GM12875 (cell line): ENCODE data around the gene IFT43.

ENCODE experiments used
- H3K4me3 ChIP-seq: one replicate; pipeline ENCODE4 v1.5.1; 2011; ENCODE audit warnings: low read depth, low read length, control low read depth
- TF ChIP-seq, protein P1 (sequence below): IDR thresholded peaks from 2 replicates; pipeline ENCODE4 v1.5.1; 2011; ENCODE audit warnings: low read depth, mild to moderate bottlenecking, control low read depth, inconsistent platforms, low read length, moderate library complexity, borderline replicate concordance; ENCODE audit not compliant: insufficient read depth

IFT43 gene

DNA sequence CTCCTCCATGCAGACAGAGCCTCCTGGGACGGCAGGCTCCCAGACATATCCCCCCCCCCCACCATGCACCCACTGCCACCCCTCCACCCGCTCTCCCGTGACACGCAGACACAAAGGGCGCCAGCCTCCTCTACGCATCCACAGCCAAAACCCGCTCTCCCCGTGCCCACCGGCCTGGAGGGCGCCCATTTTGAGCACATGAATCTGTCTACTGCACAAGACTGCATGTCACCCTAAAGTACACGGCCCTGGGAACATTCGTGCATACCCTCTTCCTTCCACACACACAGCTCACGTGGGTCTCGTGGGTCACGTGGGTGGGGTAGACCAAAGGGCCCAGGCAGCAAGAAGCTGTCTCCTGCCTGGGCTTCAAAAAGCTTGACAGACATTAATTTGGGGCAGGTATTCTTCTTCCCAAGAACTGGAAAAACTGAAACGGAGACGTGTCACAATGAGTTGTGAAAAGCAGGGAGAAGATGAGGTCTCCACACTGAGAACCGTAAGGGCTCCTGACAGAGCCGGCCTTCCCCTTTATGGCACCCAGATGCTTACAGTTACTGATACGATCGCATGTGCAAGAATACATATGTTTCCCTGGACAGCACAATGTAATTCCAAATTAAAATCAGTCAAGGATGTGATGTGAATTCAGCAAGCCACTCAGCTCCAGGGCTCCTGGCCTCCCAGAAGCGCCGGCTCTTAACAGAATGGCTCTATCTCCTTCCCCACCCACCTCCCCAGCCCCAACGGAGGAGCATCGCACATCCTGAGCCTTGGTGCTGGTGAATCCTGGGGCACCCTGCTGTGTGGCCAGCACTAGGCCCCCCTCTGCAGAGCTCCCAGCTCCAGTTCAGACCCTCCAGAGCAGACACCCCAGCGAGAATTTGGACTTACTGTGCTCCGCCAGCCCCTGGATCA is 5.7 kb upstream of the IFT43 start:
- TF ChIP-seq, protein P1, sequence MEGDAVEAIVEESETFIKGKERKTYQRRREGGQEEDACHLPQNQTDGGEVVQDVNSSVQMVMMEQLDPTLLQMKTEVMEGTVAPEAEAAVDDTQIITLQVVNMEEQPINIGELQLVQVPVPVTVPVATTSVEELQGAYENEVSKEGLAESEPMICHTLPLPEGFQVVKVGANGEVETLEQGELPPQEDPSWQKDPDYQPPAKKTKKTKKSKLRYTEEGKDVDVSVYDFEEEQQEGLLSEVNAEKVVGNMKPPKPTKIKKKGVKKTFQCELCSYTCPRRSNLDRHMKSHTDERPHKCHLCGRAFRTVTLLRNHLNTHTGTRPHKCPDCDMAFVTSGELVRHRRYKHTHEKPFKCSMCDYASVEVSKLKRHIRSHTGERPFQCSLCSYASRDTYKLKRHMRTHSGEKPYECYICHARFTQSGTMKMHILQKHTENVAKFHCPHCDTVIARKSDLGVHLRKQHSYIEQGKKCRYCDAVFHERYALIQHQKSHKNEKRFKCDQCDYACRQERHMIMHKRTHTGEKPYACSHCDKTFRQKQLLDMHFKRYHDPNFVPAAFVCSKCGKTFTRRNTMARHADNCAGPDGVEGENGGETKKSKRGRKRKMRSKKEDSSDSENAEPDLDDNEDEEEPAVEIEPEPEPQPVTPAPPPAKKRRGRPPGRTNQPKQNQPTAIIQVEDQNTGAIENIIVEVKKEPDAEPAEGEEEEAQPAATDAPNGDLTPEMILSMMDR, result no peak
- H3K4me3 ChIP-seq, result no peak overlapping the region

DNA sequence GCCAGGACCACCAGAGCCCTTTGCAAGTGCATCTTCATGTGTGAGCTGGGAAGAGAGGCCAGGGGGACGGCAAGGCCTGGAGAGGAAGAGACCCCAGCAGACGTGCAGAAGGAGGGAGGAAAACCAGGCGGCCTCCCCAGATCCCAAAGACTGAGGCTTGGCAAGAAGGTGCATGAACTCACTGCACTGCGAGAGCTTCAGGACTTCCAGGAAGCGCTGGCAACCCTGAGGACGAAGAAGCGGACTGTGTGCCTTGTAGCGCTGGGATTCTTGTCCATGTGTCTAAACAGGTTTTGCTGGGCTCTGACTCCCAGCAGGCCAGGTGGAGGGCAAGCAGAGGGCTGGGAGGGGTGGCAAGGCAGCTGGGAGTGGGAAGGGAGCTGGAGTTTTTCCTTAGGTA is 4.7 kb upstream of the IFT43 start:
- no peak overlapping the region for H3K4me3 ChIP-seq
- TF ChIP-seq, protein P1, result no peak

DNA sequence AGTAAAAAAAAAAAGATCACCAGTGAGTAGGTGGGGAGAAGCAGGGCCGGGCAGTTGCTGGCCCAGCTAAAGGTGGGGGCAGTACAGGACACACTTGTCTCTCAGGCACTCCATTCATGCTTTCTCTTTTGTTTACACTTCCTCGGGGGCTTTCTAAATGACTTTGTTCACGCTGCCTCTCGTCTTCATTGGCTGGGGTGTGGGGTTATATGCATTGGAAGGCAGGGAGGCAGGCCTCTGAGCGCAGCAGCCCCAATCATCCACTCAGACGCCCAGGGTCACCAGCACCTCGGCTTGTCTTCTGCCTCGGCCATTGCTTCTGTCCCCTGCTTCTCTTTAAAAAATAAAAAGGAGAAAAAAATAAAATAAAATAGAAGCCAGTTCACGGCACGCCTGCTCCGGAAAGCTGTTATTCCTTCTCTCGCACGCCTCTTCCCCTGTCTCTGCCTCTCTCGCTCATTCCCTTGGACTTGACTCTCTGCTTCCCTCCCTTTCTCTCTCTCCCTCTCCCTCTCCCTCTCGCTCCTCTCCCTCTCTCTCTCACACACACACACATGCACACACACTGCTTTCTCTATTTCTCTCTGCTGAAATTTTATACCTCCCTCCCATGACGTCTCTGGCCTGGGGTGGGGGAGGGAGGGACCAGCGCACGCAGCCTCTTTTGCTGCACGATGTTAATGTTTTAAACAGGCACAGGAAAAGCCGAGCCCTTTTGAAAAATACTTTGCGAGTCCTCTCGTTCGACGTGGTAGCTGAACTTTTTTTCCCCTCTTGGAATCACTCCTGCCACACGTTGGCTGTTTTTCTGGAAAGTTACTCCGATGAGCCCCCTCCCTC is 3.9 kb upstream of the IFT43 start, which contains the start of gene TGFB3:
TGFB3 (minus strand) TSS at position 570 of the 840 bp plus-strand sequence. CDS start 1,102 bp downstream, outside the sequence.
- peak within 1 kb of the TSS; percentile 73 for H3K4me3 ChIP-seq
- TF ChIP-seq, protein P1, result no peak

DNA sequence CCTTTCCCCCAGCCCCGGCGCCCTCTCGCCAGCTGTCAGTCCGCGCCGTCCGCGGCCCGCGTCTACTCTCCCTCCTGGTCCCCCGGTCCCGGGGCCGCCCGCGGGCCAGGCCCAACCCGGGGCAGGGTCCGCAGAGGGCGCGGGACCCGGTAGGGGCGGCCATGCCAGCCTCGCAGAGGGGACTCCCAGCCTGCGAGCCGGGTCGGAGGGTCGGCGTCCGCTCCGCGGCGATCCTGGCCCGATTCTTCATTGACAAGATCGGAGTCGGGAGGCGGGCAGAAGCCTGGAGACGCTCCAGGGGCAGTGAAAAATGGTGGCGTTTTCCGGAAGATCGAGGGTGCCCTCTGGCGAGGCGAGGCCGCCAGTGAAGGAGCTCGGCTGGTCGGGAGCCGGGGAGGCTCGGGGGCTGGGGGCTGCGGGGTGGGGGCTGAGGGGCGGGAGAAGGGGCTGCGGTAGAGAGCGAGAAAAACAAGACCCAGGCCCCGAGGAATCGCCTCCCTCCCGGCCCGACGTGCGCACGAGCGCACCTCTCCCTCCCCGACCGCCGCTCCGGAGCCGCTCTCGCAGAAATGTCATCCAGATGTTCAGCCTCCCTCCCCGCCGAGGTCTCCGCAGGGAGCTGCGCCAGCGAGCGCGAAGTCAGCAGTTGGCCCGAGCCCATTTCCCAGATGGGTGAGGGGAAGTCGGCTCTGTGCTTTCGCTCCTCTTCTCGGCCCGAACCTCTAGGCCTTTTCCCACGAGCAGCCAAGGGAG is 3.1 kb upstream of the IFT43 start:
- peak overlapping the region; percentile 73 for H3K4me3 ChIP-seq
- TF ChIP-seq, protein P1, result peak; percentile 77

DNA sequence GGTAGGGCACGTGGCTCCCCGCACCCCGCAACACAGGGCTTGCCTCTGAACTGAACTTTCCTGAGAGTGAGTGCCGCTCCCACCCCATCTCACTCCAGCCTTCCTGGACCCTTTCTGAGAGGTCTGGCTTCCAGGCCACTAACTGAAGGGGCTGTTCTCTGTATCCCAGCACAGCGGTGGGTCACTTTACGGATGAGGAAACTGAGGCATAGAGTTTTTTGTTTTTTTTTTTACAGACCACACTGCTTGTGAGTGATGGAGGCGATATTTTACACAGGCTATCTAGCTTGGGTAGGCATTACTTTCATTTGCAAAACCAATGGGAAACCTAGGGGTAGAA is 2.6 kb upstream of the IFT43 start:
- no peak overlapping the region for H3K4me3 ChIP-seq
- TF ChIP-seq, protein P1, result no peak

DNA sequence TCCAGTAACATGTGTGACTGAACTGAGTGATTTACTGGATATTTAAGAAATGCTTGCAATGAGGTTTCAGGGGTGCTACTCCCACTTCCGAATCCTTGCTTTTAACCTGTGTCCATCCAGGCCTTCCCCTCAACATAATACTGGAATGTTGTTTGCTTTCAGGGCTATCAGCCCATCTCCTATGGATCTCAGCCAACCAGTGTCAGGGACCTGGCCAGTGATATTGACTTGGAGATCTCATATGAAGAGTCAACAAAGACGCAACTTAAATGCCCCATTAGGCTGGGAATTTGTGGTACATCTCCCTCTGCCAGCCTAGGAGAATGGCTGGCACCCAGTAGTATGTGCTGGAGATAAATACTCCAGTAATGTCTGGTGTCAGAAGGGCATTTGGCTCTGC is 889 bp upstream of the IFT43 start:
- H3K4me3 ChIP-seq, result no peak overlapping the region
- TF ChIP-seq, protein P1, result no peak
